ENCODE data around the gene FLT4. TPM values are rescaled to one million over a fixed set of nuclear protein-coding genes. Genes with fewer than 3 reads are reported as not detected.

Gene FLT4
- total RNA-seq, 1 donor from 2014 or later, result not detected

DNA sequence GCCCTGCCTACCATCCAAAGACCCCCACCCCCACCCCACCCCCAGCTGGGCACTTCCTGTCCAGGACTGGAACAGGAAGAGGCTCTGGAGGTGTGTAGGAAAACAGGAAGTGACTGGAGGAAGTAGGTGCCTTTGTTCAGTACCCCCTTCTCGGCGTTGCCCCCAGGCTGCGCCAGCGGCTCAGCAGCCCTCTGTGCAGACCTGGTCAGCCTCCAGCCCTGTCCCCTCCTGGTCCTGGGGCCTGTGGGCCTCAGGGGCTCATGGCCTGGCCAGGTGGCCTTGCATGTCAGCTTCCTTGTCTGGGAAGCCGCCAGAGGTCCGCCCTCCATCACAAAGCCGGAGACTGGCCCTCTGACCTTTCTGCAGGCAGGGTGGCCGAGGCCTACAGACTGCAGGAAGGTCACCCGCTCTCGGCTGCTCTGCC is 26.0 kb downstream of the FLT4 start:
- H3K4me1 Mint-ChIP-seq, result no peaks in the 10 kb centered on the region
- ATAC-seq (ENCODE audit: low read depth) (no peak), DNase-seq (no peak)
- TF ChIP-seq CTCF (IDR thresholded peaks at IDR 0.05), result no peak
- H3K9me3 Mint-ChIP-seq, result no peaks in the 10 kb centered on the region
- H3K27ac Mint-ChIP-seq, result no peak overlapping the region
- CTCF ChIA-PET, result no interaction called here
- peaks cover 4% of the 10 kb centered on the region for H3K27me3 Mint-ChIP-seq
- intact Hi-C loops (cut with micrococcal nuclease), result no loop called here
- POLR2A ChIA-PET, result no interaction called here
- H3K36me3 Mint-ChIP-seq (ENCODE audit: low read depth), result no peaks in the 10 kb centered on the region
- no peak overlapping the region for H3K4me3 Mint-ChIP-seq

DNA sequence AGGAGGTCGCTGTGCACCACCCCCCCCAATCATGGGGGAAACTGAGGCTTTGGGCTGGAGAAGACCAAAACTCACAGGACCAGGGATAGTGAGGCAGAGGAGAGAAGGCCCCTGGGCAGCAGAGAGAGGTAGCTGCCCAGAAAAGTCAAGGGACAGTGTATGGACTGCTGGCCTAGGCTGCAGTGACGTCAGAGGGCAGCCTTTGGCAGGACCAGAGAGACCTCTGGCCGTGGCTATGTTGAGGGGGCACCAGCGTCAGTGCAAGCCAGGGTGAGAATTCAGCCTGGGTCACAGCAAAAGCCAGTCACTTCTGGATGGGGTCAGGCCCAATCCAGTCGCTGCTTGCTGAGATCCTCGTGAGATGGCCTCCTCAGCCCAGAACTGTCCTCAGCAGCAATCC is 26.5 kb downstream of the FLT4 start:
- Mint-ChIP-seq H3K27ac (no peak overlapping the region), H3K4me1 (no peaks in the 10 kb centered on the region), H3K36me3 (ENCODE audit: low read depth) (no peaks in the 10 kb centered on the region), H3K27me3 (peaks cover 5% of the 10 kb centered on the region), H3K4me3 (no peak overlapping the region), H3K9me3 (no peaks in the 10 kb centered on the region)
- CTCF ChIA-PET, result no interaction called here
- DNase-seq, result no peak
- POLR2A ChIA-PET, result no interaction called here
- intact Hi-C loops (cut with micrococcal nuclease), result no loop called here
- ATAC-seq (ENCODE audit: low read depth), result no peak
- TF ChIP-seq CTCF (IDR thresholded peaks at IDR 0.05), result no peak

DNA sequence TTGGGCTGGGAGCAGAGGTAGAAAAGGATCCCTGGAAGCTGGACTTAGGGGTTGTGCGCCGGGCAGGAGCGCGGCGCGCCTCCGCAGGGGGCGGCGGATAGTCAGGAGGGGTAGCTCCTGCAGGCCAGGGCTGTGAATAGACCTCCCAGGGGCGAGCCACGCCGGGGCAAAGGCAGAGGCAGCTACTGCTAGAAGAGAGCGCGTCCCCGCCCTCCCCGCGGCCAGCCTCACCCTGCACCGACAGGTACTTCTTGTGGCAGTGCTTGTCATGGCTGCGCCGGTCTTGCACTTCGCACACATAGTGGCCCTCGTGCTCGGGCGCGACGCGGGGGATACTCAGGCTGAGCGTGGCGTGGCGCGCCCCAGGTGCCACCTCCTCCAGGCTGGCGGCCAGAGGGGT is 28.1 kb downstream of the FLT4 start:
- CTCF ChIA-PET, result no interaction called here
- TF ChIP-seq CTCF (IDR thresholded peaks at IDR 0.05), result no peak

GRCh38 chr5:180620014-180620413 is 29.4 kb downstream of the FLT4 start:
- no peak overlapping the region for H3K27ac Mint-ChIP-seq
- H3K36me3 Mint-ChIP-seq (ENCODE audit: low read depth), result no peaks in the 10 kb centered on the region
- intact Hi-C loops (cut with micrococcal nuclease), result no loop called here
- no peak for DNase-seq
- TF ChIP-seq CTCF (IDR thresholded peaks at IDR 0.05), result no peak
- CTCF ChIA-PET, result no interaction called here
- H3K9me3 Mint-ChIP-seq, result no peaks in the 10 kb centered on the region
- ATAC-seq (ENCODE audit: low read depth), result no peak
- H3K4me3 Mint-ChIP-seq, result no peak overlapping the region
- H3K27me3 Mint-ChIP-seq, result peaks cover 5% of the 10 kb centered on the region
- no peaks in the 10 kb centered on the region for H3K4me1 Mint-ChIP-seq
- POLR2A ChIA-PET, result no interaction called here

More for the DNA sequence above, 28.1 kb downstream of the FLT4 start:
- DNase-seq (no peak), ATAC-seq (ENCODE audit: low read depth) (no peak)
- H3K4me3 Mint-ChIP-seq, result no peak overlapping the region
- POLR2A ChIA-PET, result no interaction called here
- H3K36me3 Mint-ChIP-seq (ENCODE audit: low read depth), result no peaks in the 10 kb centered on the region
- no peaks in the 10 kb centered on the region for H3K9me3 Mint-ChIP-seq
- no peak overlapping the region for H3K27ac Mint-ChIP-seq
- intact Hi-C loops (cut with micrococcal nuclease), result no loop called here
- H3K27me3 Mint-ChIP-seq, result peaks cover 5% of the 10 kb centered on the region
- H3K4me1 Mint-ChIP-seq, result no peaks in the 10 kb centered on the region

GRCh38 chr5:180619563-180619915 is 29.9 kb downstream of the FLT4 start:
- DNase-seq (no peak), ATAC-seq (ENCODE audit: low read depth) (no peak)
- H3K4me1 Mint-ChIP-seq, result no peaks in the 10 kb centered on the region
- no peaks in the 10 kb centered on the region for H3K9me3 Mint-ChIP-seq
- intact Hi-C loops (cut with micrococcal nuclease), result no loop called here
- TF ChIP-seq CTCF (IDR thresholded peaks at IDR 0.05), result no peak
- no peak overlapping the region for H3K27ac Mint-ChIP-seq
- POLR2A ChIA-PET, result interaction anchor here (0.6 kb wide), 1 partner anchor 211 kb away, joined by 7 read pairs; no protein-coding TSS in a partner anchor
- no peaks in the 10 kb centered on the region for H3K36me3 Mint-ChIP-seq (ENCODE audit: low read depth)
- CTCF ChIA-PET, result no interaction called here
- H3K4me3 Mint-ChIP-seq, result no peak overlapping the region
- peaks cover 5% of the 10 kb centered on the region for H3K27me3 Mint-ChIP-seq
